ENCODE measurements around the gene GDF10.

The GDF10 gene

DNA sequence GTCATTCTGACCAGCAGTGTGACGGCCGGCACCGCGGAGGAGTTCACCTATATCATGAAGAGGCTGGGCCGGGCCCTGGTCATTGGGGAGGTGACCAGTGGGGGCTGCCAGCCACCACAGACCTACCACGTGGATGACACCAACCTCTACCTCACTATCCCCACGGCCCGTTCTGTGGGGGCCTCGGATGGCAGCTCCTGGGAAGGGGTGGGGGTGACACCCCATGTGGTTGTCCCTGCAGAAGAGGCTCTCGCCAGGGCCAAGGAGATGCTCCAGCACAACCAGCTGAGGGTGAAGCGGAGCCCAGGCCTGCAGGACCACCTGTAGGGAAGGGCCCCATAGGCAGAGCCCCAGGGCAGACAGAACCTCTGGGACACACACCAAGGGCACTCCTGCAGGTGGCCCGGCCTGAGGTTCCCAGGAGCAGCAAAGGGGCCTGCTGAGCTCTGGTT lies 57.2 kb downstream of the GDF10 start:
- no peak for DNase-seq

DNA sequence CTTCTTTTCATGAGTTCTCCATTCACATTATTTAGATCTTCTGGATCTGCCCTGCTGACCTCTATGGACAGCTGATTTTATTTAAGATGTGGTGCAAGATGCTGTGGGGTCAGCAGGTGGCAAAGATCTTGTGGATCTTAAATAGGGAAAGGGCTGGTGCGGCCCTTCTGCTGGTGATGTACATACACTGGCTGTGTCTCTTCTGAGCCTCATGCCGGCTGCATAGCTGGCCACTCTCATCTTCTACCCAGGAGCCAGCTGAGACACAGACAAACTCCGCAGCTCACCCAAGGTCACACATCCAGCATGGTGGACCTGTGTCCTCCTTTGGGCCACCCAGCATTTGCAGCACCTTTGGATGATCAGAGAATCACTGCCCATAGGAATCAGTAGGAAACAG lies 57.9 kb downstream of the GDF10 start:
- no peak for DNase-seq

DNA sequence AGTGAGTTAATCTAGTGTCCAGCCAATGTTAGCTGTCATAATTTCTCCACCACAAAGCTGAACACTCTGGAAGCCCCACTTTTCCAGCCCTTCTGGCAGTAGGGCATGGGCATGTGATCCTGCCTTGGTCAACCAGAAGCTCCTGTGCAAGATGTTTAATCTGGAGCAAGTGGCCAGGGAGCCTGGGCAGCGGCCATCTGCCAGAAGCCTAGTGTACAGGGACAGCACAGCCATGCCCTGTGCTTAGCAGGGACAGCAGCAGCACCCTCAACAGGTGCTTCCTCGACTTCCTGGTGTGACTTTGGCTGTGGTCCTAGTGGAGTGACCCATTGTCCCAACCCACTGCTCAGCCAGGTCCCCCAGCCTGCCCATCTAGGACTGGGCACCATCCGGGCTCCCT lies 58.5 kb downstream of the GDF10 start:
- no peak for DNase-seq

DNA sequence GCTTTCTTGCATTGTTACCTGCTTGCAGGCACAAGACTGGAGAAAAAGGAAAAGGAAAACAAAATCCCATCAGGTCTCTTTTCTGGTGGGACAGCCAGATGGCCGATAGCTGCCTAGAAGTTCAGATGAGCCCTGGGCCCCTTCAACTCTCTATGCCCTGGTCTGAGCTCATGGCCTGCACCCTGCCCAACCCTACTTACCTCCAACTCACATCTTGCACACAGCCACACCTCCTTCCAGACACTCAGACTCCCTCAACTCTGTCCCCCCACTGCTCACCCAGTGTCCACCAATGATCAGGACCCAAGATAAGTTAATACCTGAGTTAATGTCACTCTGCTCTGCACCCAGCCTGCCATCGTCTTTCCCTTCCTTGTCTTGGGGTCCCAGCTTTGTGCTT lies 59.1 kb downstream of the GDF10 start:
- no peak for DNase-seq

DNA sequence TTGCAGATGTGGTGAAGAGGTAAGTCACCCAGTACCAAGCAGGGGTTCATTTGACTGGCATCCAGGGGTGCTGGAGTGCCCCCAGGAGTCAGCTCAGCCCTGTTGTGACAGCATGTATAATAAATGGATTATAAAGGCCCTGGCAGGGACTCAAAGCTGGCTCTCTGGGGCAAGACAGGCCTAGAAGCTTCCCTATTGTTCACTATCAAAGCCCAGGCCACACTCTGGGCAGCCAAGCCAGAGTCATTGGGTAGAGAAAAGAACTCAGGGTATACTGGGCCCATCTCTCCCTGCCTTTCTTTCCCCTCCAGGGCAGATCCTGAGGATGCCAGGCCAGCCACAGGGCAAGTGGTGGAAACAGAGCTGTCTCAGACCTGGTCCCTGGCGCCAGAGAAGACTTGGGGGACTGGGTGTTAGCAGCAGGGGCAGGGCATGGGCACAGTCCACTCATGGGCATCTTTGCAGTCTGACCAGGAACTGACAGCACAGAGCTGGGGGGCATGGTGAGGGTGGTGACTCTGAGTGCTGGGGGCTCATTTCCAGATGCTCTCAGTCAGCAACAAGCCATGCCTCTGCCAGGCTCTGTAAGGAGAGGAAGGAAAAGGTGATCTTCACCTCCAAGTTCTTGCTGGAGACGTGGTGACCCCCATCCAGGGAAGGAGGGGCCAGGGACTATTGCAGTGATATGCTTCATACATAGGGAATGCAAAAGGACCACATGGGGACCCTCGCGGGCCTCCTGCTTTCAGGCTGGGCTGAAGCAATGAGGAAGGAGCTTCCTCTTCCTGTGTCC lies 59.8 kb downstream of the GDF10 start:
- DNase-seq: no peak

DNA sequence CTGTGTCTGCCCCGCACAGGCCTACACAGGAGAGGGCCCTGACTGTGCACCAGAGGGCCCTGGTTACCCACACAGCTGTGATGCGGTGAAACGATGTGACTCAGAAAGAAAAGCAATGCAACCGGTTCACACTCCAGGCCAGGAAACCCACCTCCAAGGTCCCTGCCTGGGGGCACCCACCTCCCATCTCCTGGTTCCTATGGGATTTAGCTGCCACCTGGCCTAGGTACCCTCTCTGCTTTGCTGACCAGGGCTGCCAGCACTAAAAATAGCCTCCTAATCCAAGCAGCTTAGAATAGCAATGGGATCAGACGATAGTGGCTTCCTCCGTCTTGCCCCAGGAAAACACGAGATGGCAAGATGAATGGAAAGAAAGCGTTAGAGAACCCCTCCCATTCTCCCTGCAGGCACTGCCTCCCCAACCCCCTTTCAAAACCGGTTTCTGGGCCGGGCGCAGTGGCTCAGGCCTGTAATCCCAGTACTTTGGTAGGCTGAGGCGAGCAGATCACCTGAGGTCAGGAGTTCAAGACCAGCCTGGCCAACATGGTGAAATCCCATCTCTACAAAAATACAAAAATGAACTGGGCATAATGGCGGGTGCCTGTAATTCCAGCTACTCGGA lies 60.5 kb downstream of the GDF10 start:
- no peak for DNase-seq

DNA sequence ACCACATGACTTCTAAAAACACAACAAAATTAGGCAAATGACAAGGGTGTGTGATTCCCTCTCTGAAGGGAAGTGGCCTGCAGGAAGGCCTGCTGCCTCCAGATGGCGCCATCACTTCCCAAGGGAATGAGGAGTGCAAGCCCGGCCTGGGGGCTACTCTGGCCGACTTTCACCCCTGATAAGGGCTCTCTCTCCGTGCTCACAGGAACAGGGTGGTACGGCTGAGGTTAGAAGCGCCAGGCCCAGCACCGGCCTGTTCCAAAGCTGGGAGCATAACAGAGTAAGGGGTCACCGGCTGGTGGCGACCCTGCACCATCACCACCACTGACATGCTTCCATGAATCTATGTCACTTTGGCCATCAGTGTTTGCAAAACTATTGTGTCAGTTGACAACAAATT lies 61.3 kb downstream of the GDF10 start:
- no peak for DNase-seq

DNA sequence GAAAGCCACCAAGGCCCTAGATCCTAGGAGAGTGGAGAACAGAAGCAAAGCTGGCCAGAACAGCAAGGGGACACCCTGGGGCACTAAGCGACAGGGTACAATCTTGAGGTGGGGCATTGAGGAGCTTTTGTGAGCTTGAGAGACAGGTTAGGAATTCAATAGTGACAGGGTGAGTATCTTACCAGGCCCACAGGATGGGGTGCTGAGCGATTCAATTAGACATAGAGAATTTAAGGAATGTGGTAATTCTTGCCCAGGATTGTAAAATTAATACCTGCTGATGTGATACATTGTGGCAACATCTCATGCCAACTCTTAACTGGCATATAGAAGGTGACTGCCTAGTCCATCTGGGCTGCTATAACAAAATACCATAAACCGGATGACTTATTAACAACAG lies 62.2 kb downstream of the GDF10 start:
- DNase-seq: no peak

All from effector CD4-positive, alpha-beta T cell (primary cell).